NCI-H1436 (cell line): ENCODE data around the gene CLEC18C.
"Not testable (repeated sequence)": the region's sequence is repeated elsewhere in the genome, so short reads cannot be mapped to it uniquely, and the experiment has no call there.

Experiments
- DNase-seq: peaks from one replicate; lab custom pipeline; 2025; lab: John Stamatoyannopoulos, UW

CLEC18C gene

DNA sequence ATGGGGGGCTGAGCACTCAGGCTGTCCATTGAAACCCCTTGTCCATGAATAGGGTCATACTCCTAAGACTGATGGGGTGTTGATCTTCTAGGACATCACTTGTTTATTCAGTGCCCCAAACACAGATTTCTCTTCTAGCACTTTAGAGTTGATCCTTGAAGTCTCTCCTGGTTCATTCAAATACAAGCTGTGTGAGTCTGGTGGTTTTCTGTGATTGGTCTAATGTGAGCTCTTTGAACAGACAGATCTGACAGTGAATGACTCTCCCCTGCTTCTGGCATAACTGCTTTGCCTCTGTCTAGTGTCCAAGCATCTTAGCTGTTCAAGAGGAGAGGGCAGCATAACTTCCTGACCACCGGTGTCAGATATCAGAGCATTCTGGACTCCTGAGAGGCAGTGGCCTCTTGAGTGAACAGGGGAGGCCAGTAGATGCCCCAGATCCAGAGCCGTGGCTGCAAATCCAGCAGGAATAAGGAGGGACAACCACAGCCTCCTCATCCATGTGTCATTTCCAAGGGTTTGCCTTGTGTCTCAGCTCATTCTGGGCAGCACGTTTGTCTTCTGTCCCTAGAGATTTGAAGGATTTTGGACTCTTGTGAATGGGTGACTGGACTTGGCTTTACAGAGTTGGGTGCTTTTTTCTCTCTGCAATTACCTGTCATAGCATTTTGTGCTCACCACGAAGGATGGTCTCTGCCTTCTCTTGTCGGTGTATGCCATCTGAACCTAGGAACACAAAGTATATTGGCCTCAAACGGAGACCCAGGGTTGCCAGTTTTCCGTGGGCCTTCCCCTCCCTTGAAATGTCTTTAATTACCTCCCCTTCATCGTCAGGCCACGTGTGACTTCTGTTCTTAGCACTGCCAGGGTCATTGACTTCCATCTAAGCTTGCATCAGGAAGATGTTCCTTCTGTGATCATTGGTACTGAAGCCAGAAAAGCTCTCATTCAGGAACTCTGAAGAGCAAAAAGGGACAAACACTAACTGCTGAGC lies 13.9 kb upstream of the CLEC18C start:
- DNase-seq = no peak

DNA sequence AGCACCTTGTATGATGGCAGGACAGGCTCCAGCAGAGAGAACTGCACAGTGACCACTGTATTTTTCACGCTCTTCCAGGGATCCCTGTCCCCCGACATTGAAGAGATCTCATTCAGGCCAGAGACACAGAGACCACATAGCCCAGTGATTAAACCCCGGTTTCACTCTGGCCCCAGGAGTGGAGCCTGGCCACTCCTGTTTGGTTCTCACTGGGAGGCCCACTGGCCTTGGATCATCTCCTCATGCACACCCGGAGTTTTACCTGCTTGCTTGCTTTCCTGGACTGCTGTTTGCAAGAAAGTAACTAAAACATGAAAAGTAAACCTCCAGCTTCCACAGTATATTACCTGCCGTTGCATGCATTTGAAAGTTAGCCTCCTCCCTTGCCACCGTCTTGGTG lies 13.2 kb upstream of the CLEC18C start:
- DNase-seq = no peak

DNA sequence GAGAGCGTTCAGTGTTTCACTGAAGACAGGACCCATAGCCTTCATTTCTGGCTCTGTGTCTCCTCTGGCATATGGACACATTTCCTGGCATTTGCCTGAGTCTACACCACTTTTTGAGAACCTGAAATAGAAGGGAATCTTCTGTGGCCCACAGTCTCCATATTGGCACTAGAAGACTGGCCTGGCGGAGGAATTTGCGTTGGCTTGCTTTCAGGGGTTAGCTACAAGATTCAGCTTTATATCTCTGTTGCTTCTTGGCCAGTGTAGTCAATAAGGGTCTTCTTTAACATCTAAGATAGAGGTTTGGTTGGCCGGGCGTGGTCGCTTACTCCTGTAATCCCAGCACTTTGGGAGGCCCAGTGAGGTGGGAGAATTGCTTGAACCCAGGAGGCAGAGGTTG lies 12.8 kb upstream of the CLEC18C start:
- no peak for DNase-seq

DNA sequence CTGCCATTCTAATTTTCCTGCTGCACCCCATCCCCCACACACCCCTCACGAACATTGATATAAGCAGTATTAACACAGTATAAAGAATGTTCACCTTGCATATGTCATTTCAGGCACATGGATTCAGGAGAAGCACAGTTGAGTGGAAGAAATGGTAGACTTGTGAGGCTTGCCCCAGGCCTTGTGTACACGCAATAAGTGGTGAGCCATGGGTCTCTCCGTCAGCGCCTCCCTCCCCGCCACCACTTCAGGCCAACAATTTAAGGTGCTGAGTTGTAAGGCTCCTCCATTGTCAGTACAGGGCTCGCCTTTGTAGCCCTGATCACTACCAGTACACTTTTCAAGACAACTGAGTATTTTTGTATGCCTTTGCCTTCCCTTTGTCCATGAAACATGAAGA lies 12.2 kb upstream of the CLEC18C start:
- DNase-seq = no peak

DNA sequence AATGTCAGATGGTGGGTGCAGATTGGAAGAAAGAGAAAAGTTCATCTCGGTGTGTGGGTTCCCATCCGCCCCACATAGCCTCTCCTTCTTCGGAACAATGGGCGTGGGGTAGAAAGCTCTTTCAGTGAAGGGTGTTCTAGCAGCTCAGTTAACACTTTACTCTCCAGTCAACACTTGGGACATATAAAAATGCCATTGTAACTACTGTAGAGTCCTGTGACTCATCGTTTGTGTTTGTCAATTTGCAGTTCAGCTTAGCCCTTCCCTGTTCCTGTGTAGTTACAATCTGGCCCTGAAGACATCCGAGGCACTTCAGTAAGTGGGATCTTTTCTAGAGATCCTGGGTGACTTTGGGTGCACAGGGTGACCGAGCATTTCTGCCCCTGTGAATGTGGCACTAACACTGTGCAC lies 11.5 kb upstream of the CLEC18C start:
- no peak for DNase-seq

DNA sequence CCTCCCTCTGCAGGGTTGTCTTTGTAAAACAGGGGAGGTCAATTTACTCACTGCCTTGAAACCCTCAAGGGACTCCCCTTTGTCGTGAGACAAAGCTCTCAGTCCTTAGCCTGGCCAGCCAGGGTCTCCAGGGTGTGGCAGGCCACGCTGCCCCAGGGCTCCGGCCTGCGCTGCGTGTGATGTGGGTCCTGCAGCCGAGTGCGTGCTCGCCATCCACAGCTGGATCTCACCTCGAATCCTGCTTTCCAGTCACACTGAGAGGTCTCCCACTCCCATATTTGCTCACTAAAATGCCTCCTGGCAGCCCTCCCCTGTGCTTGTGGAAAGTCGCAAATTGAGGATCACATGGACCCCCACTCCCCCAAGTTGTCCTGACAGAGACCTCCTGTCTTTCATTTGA lies 10.0 kb upstream of the CLEC18C start:
- no peak for DNase-seq

DNA sequence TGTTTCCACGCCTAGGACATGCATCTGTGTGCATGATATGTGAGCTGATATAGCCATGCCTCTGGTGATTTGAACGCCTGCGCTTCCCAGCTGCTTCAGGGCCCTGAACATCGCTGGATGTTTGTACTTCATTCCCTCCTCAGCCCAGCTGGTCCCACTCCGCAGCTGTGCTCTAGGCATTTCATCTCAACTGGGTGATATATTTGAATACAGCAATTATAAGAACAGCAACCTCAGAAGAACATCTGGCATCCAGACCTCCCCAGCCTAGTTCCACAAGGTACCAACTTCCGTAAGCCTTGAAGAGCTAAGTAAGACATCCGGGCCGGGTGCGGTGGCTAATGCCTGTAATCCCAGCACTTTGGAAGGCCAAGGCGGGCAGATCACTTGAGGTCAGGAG lies 6.9 kb upstream of the CLEC18C start:
- DNase-seq = not testable (repeated sequence)

DNA sequence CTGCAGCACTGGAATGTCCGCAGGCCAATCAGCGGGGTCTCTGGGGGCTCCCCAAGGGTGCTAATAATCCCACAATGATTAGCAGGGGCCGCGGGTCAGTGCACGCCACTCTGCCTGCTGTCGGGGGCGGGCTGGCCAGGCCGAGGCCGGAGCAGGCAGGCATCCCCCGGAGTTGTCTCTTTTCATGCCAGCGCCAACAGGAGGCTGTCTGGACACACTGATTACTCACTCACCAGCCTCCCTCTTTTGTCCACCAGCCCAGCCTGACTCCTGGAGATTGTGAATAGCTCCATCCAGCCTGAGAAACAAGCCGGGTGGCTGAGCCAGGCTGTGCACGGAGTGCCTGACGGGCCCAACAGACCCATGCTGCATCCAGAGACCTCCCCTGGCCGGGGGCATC lies 329 bp downstream of the CLEC18C start:
- DNase-seq = not testable (repeated sequence)

DNA sequence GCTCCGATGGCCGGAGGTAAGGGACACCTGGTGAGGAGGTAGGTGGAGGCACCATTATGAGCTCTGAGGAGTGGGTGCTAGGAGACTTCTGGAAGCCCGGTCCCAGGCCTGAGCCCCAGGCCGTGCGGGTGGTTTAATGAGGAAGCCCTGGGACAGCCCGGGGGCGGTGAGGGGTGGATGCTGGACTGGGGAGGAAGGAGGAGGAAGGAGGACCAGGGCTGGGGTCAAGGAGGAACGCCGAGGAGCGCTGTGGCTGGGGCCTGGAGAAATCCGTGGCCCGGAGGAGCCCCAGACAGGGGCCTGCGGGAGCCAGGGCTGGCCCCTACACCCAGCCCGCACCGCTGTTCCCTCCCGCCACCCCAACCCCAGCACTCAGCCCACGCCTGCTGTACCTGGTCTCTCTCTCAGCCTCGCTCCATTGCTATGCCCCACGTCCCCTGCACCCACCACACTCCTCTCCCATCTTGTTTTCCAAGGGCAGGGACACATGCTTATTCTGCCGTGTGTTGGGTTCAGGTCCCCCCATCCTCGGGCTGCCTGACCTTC lies 873 bp downstream of the CLEC18C start:
- not testable (repeated sequence) for DNase-seq

DNA sequence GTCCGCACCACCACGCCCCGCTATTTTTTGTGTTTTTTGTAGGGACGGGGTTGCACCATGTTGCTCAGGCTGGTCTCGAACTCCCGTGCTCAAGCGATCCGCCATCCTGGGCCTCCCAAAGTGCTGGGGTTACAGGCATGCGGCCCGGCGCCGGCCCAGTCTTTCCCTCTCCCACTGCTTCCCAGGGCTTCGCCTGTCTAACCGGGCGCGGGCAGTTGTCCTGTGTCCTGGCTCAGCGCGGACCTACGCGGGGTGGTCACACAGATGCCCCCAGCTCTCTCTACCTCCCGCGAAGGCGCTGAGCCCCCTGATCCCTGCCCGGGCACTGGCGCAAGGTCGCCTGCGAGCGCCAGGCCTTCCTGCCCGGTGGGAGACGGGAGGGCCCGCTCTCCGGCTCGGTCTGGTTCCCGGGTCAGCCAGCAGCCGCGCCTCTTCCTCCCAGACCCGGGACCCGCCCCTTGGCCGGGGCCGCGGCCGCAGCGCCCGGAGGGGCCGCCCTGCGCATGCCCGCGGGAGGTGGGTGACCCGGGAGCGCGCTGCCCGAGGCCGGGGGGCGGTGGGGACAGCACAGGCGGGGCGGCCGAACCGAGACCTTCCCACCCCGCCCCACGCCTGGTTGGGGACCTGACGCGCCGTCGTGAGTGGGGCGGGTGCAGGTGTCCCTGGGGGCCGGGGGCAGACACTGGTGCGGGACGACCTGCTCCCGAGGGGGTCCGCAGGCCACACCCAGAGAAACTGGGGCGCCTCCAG lies 14.4 kb downstream of the CLEC18C start:
- not testable (repeated sequence) for DNase-seq

DNA sequence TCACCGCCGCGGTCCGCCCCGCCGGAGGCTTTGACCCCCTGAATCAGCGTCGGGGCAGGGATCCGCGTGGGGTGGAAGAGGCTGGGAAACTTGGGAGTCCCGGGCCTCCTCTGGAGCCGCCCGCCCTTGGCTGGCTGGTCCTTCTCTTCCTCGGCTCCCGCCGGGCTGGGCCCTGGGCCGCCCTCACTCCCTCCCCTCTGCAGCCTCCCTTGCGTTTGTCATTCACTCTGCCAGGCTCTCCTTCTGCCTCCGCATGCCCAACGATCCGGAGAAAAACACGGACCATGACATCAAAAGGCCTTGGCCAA lies 15.0 kb downstream of the CLEC18C start:
- DNase-seq = not testable (repeated sequence)

DNA sequence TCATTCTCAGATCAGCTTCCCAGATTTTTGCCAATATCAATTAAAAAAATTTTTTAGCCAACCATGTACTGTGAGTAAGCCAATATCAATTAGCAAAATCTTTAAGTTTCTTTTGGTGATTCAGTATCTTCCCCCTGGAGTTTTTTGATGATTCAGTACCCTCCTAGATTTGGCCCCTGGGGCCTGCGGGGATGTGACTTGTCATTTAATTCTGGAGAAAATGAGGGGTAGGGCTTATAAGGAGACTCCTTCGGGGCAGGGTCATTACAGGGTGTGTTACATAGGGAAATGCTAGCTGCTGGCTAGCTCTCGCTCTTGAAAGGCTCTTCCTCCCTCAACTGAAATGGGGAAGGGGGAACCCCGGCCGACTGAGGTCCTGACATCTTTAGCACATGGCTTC lies 17.0 kb downstream of the CLEC18C start:
- DNase-seq = not testable (repeated sequence)

DNA sequence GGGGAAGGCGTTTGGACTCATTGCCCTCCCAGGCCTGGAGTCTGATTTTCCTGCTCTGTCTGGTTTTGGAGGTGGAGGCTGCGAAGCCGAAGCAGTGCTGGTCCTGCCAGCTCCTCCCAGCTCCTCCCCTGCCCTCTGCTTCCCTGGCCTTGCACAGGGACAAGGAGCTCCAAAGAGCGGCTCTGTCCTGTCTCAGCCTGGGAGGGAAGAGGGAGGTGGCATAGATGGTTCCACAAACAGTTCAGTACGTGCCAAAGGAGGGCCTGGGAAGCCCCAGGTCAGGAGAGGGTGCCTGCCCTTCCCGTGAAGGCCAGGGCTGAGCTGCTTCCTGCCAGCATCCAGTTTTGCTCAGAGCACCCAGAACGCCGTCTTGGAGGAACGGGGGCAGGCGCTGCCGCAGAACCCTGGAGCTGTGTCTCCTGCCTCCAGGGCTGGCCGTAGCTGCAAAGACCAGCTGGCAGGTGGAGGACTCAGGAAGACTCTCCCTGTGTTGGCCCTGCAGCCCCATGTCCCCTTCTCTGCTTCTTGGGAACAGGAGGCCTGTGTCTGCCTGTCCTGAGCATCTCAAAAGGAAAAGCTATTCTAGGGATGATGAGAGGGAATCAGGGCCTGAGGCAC lies 23.2 kb downstream of the CLEC18C start:
- not testable (repeated sequence) for DNase-seq

DNA sequence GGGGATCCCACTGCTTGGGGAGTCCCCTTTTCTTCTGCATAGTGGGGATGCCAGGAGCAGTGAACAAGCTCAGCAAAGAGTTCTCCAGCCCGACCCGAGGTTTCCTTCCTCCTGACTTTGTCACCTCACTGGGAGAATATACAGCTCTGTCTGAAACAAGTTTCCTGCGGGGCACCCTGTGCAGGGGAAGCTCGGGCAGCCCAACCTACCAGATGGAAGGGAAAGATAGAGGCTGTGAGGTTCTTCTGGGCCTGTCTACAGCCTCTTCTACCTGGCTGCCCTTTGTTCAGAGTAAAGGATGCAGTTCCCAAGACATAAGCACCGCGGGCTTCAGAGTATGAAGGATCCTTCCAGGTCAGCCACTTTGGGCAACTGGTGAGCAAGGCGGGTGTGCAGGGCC lies 24.0 kb downstream of the CLEC18C start:
- not testable (repeated sequence) for DNase-seq

DNA sequence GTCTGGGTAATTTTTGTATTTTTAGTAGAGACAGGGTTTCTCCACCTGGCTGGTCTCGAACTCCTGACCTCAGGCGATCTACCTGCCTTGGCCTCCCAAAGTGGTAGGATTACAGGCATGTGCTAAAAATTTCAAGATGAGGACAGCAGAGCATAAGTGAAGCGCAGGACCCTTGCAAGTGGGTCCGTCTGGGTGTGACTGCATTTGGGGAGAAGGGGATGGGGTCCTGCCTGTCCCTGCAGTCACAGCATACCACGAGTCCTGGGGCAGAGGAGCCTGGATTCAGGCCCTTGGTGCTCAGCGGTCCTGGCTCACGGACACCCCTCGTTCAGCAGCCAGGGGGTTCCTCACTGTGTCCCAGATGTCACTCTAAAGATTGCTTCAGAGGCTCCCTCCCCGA lies 24.6 kb downstream of the CLEC18C start:
- DNase-seq = not testable (repeated sequence)

DNA sequence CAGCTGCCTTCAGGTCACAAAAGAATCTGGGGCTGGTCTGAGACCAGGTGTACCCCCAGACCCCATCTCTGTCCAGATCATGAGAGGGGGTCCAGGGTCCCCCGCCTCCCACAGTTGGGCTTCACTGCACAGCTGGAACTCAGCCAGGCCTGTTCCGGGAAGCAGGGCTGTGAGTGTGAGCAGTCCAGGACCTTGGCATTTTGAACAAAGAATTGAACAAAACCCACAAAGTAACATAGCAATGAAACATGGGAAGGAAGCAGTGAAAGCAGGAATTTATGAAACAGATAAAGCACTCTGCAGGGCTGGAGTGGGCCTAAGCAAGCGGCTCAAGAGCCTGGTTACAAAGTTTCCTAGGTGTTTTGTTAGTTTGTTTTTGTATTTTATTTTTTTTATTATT lies 25.1 kb downstream of the CLEC18C start:
- DNase-seq = not testable (repeated sequence)

DNA sequence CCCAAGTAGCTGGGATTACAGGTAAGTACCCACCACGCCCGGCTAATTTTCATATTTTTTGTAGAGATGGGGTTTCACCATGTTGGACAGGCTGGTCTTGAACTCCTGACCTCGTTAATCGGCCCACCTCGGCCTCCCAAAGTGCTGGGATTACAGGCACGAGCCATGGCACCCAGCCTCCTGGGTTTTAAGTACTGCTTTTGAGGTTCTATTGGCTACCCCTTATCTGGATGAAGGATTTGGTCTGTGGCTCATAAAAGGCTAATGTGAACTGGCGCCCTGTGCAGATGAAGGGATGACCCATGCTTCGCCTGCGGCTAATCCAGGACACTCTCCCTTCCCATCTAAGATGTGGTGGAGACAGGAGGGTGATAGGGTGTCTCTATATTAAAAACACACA lies 25.6 kb downstream of the CLEC18C start:
- DNase-seq = not testable (repeated sequence)

DNA sequence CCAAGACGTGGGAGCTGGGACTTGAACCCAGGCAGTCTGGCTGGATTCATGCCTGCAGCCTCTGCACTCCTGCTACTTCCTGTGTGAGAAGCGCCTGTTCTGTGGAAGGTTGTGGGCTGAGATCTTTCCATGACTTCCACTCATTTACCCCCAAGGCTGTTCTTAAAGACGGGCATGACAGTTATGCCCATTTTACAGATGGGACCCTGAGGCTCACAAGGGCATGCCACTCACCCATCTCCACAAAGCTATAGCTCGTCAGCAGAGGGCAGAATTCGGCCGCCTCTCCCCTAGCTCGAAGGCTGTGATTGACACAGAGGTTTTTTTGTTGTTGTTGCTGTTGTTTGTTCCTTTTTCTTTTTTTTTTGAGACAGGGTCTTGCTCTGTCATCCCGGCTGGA lies 26.5 kb downstream of the CLEC18C start:
- DNase-seq = not testable (repeated sequence)

DNA sequence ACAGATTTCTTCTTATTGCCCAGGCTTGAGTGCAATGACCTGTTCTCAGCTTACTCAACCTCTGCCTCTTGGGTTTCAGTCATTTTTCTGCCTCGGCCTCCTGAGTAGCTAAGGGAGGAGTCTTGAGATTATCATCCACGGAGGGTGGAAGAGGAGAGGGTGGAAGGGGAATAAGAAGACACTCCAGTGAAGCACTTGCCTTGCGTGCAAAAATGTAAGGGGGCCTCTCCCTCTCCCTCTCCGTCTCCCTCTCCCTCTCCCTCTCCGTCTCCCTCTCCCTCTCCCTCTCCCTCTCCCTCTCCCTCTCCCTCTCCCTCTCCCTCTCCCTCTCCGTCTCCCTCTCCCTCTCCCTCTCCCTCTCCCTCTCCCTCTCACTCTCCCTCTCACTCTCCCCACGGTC lies 29.9 kb downstream of the CLEC18C start:
- DNase-seq = not testable (repeated sequence)

DNA sequence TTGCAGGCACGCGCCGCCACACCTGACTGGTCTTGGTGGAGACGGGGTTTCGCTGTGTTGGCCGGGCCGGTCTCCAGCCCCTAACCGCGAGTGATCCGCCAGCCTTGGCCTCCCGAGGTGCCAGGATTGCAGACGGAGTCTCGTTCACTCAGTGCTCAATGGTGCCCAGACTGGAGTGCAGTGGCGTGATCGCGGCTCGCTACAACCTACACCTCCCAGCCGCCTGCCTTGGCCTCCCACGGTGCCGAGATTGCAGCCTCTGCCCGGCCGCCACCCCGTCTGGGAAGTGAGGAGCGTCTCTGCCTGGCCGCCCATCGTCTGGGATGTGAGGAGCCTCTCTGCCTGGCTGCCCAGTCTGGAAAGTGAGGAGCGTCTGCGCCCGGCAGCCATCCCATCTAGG lies 30.4 kb downstream of the CLEC18C start:
- DNase-seq = not testable (repeated sequence)

DNA sequence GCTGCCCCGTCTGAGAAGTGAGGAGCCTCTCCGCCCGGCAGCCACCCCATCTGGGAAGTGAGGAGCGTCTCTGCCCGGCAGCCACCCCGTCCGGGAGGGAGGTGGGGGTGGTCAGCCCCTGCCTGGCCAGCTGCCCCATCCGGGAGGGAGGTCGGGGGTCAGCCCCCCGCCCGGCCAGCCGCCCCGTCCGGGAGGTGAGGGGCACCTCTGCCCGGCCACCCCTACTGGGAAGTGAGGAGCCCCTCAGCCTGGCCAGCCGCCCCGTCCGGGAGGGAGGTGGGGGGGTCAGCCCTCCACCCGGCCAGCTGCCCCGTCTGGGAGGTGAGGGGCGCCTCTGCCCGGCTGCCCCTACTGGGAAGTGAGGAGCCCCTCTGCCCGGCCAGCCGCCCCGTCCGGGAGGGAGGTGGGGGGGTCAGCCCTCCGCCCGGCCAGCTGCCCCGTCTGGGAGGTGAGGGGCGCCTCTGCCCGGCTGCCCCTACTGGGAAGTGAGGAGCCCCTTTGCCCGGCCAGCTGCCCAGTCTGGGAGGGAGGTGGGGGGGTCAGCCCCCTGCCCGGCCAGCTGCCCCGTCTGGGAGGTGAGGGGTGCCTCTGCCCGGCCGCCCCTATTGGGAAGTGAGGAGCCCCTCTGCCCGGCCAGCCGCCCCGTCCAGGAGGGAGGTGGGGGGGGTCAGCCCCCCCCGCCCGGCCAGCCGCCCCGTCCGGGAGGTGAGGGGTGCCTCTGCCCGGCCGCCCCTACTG lies 31.2 kb downstream of the CLEC18C start:
- not testable (repeated sequence) for DNase-seq

DNA sequence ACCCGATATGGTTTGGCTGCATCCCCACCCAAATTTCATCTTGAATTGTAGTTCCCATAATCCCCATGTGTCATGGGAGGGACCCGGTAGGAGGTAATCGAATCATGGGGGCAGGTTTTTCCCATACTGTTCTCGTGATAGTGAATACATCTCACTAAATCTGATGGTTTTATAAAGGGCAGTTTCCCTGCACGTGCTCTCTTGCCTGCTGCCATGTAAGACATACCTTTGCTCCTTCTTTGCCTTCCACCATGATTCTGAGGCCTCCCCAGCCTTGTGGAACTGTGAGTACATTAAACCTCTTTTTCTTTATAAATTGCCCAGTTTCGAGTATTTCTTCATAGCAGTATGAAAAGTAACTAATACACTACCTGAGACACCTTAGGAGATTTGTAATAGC lies 32.8 kb downstream of the CLEC18C start:
- not testable (repeated sequence) for DNase-seq
